NT2/D1 (cell line): ENCODE results near the gene CSKMT.

Experiments used
- YY1 ChIP-seq: IDR thresholded peaks from 2 replicates; pipeline ENCODE4 v1.6.1; 2011; ENCODE audit not compliant: insufficient read length, insufficient read depth
- ZNF274 ChIP-seq: IDR thresholded peaks from 2 replicates; pipeline ENCODE4 v1.6.1; 2011; ENCODE audit warnings: mild to moderate bottlenecking, low read depth, low read length

DNA sequence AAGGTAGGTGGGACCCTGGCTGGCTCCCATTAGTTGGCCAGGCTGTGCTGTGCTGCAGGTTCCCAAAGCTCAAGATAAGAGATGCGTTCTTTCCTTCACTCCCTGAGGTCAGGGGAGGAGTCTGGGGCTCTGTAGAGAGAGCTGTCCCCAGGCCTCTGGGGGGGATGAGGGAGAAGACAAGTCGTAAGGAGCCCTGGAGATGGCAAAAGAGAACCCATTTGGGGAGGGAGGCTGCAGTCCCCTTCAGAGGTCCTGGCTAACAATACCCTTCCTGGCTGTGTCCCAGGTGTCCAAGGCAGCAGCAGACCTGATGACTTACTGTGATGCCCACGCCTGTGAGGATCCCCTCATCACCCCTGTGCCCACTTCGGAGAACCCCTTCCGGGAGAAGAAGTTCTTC, 43.3 kb downstream of the CSKMT start:
- TF ChIP-seq YY1 (no peak), ZNF274 (no peak)
